Endodermal cell (in vitro differentiated cells): ENCODE data around the gene CTTNBP2NL. TPM values are rescaled to one million over a fixed set of nuclear protein-coding genes. Genes with fewer than 3 reads are reported as not detected.
A peak's percentile ranks its signal among the peaks of the same experiment; 100 is the strongest.
"Not testable (repeated sequence)": the region's sequence is repeated elsewhere in the genome, so short reads cannot be mapped to it uniquely, and the experiment has no call there.

Experiments used
- DNase-seq: peaks from one replicate; pipeline ENCODE4 v3.0.0-alpha.2; 2017
- H3K27ac ChIP-seq: 2 replicates; pipeline ENCODE4 v1.5.1; 2013; ENCODE audit warnings: mild to moderate bottlenecking, low read depth, low read length, moderate library complexity
- H3K27me3 ChIP-seq: 2 replicates; pipeline ENCODE4 v1.6.1; 2013; ENCODE audit warnings: mild to moderate bottlenecking, low read length, moderate library complexity; ENCODE audit not compliant: insufficient read depth, control insufficient read depth, poor library complexity, severe bottlenecking
- H3K36me3 ChIP-seq: 2 replicates; pipeline ENCODE4 v1.7.0; 2013; ENCODE audit warnings: mild to moderate bottlenecking, low read length, moderate library complexity; ENCODE audit not compliant: control insufficient read depth, insufficient read depth
- H3K4me1 ChIP-seq: one replicate; pipeline ENCODE4 v1.7.0; 2013; ENCODE audit warnings: low read length; ENCODE audit not compliant: control insufficient read depth, insufficient read depth
- H3K4me3 ChIP-seq: 2 replicates; pipeline ENCODE4 v1.5.1; 2013; ENCODE audit warnings: mild to moderate bottlenecking, low read length, moderate library complexity
- H3K9ac ChIP-seq: 2 replicates; pipeline ENCODE4 v1.6.1; 2013; ENCODE audit warnings: mild to moderate bottlenecking, low read length, moderate library complexity; ENCODE audit not compliant: poor library complexity, severe bottlenecking; ENCODE audit errors: extremely low read depth
- H3K9me3 ChIP-seq: 2 replicates; pipeline ENCODE4 v1.6.1; 2013; ENCODE audit warnings: mild to moderate bottlenecking, low read length, moderate library complexity; ENCODE audit not compliant: control insufficient read depth
- H3K27ac Mint-ChIP-seq: 2 replicates; pipeline ENCODE4 v1.8.0; 2020; ENCODE audit warnings: mixed read lengths
- H3K27me3 Mint-ChIP-seq: 2 replicates; pipeline ENCODE4 v1.8.0; 2021; ENCODE audit warnings: mild to moderate bottlenecking, mixed read lengths; ENCODE audit not compliant: insufficient read depth
- H3K36me3 Mint-ChIP-seq: 2 replicates; pipeline ENCODE4 v1.8.0; 2020; ENCODE audit warnings: low read depth, mixed read lengths
- H3K4me1 Mint-ChIP-seq: 2 replicates; pipeline ENCODE4 v1.8.0; 2020; ENCODE audit warnings: mixed read lengths
- H3K4me3 Mint-ChIP-seq: 2 replicates; pipeline ENCODE4 v1.8.0; 2020; ENCODE audit warnings: mild to moderate bottlenecking, moderate library complexity, mixed read lengths
- H3K9me3 Mint-ChIP-seq: 2 replicates; pipeline ENCODE4 v1.8.0; 2020; ENCODE audit warnings: mild to moderate bottlenecking, mixed read lengths
- WGBS, 2 experiments: methylation state at CpG; one replicate each; pipeline versions ENCODE4 v1.1.5 to v1.1.7; 2013; ENCODE audit warnings: missing lambda C conversion rate in 2 of 2, mixed read lengths in 1 of 2; ENCODE audit not compliant: insufficient coverage in 1 of 2, insufficient read length in 1 of 2; 5-methylcytosine and 5-hydroxymethylcytosine counted together
- total RNA-seq, 2 donors: library from RNA; stranded (reverse); fragmentation: NEBNext Ultra II Directional in 1 of 2; extraction: Animal tissue kit (Norgen Biotek cat#: 25700) in 1 of 2; gene quantifications; 2 replicates in 1 of 2; 3 replicates in 1 of 2; pipeline ENCODE4 v1.2.1, GENCODE V29; 2021
- TF ChIP-seq, protein P1 (sequence below): fragments of 200-600 bp; sonication (generic); conservative IDR thresholded peaks from 2 replicates; pipeline ENCODE4 v1.5.0; 2021; ENCODE audit warnings: antibody characterized with exemption, mild to moderate bottlenecking

The CTTNBP2NL gene
- total RNA-seq, 2 donors from 2014 or later = 36.0 to 41.5 TPM

DNA sequence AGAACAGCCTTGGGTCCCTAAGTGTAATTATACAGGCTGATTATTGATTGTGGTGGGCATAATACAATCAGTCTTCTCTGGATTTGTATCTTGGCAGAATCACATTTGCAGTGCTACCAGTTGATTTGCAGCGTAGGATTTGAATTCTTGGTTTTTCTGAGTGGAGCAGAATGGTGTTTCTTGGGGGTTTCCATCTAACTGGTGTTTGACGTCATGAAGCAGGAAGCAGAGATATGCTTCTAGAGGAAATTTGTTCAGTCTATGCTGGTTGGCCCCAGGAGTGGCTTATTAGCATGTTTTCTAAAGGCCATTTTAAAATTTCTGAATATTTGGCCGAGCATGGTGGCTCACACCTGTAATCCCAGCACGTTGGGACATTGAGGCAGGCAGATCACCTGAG is 3.4 kb downstream of the CTTNBP2NL start:
- Histone ChIP-seq H3K27ac (no peak overlapping the region), H3K4me1 (peaks cover 11% of the 10 kb centered on the region), H3K36me3 (no peaks in the 10 kb centered on the region), H3K27me3 (no peaks in the 10 kb centered on the region), H3K4me3 (no peak overlapping the region), H3K9me3 (no peaks in the 10 kb centered on the region), H3K9ac (no peak overlapping the region)
- Mint-ChIP-seq H3K4me1 (peaks cover 41% of the 10 kb centered on the region), H3K9me3 (no peaks in the 10 kb centered on the region), H3K27me3 (no peaks in the 10 kb centered on the region), H3K36me3 (peaks cover 3% of the 10 kb centered on the region), H3K27ac (peak overlapping the region; percentile 37), H3K4me3 (no peak overlapping the region)
- TF ChIP-seq, protein P1, sequence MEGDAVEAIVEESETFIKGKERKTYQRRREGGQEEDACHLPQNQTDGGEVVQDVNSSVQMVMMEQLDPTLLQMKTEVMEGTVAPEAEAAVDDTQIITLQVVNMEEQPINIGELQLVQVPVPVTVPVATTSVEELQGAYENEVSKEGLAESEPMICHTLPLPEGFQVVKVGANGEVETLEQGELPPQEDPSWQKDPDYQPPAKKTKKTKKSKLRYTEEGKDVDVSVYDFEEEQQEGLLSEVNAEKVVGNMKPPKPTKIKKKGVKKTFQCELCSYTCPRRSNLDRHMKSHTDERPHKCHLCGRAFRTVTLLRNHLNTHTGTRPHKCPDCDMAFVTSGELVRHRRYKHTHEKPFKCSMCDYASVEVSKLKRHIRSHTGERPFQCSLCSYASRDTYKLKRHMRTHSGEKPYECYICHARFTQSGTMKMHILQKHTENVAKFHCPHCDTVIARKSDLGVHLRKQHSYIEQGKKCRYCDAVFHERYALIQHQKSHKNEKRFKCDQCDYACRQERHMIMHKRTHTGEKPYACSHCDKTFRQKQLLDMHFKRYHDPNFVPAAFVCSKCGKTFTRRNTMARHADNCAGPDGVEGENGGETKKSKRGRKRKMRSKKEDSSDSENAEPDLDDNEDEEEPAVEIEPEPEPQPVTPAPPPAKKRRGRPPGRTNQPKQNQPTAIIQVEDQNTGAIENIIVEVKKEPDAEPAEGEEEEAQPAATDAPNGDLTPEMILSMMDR = no peak
- DNase-seq = no peak
- WGBS, 2 experiments = 89 to 94% methylated on average over 4 of the region's 4 CpGs

DNA sequence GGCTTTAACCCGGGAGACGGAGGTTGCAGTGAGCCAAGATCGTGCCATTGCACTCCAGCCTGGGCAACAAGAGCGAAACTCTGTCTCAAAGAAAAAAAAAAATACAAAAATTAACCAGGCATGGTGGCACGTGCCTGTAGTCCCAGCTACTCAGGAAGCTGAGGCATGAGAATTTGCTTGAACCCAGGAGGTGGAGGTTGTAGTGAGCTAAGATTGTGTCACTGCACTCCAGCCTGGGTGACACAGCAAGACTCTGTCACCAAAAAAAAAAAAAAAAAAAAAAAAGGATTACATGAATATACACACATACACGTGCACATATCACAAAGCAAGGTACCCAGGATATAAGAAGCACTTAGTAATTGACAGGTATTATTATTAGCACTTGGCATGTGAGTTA is 4.7 kb downstream of the CTTNBP2NL start:
- not testable (repeated sequence) for H3K27me3 Mint-ChIP-seq, H3K36me3 ChIP-seq, H3K9ac ChIP-seq, H3K36me3 Mint-ChIP-seq, H3K4me1 ChIP-seq, H3K27ac ChIP-seq, H3K9me3 Mint-ChIP-seq, DNase-seq, H3K4me3 ChIP-seq, H3K9me3 ChIP-seq, H3K27ac Mint-ChIP-seq, H3K27me3 ChIP-seq, H3K4me3 Mint-ChIP-seq
- peaks cover 38% of the 10 kb centered on the region for H3K4me1 Mint-ChIP-seq
- 93 to 96% methylated on average over 2 to 5 of the region's 6 CpGs for WGBS, 2 experiments

DNA sequence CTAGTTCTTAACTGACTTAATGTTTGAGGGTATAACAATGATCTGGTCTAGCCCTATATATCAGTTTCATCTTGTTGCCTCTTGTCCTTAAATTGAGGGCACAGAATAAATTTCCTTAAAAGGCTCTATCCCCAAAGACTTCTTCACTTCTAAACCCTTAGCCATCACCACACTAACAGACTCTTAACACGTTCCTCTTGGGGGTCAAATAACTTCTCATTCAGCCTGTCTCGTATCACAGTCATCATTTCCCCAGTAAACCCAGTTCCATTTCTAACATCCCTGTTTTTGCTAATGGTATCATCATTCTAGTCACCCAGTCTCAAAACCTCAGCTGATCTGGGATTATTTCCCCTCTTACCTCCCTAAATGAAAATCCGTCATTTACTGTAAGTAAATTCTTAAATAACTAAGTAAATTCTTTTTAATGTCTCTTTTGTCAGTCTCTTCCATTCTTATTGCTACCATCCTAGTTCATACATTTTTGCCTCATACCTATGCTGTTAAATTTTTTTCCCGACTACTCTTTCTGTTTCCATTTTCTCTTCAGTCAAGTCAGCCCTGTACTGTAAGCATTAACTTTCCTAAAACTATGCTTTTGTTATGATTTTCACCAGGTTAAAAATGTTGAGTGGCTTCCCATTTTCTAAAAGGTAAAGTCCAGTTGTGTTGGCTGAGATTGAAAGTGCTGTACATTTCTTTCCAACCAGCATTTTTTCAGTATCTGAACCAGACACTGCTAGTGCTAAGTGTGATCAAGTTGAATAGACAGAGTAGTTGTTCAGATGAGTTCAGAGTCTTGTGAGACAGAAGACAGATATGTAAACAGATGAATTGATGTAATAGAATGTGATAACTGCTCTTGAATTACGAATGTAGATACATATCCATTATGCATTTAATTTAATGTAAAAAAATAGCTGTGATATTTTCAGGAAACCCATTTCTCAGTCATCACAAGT is 6.9 kb downstream of the CTTNBP2NL start:
- no peak overlapping the region for H3K4me3 Mint-ChIP-seq
- H3K4me1 Mint-ChIP-seq = peaks cover 26% of the 10 kb centered on the region
- H3K27ac ChIP-seq = no peak overlapping the region

More for the DNA sequence above, 6.9 kb downstream of the CTTNBP2NL start:
- H3K36me3 Mint-ChIP-seq = peaks cover 3% of the 10 kb centered on the region
- TF ChIP-seq, protein P1 = no peak
- H3K4me3 ChIP-seq = no peak overlapping the region
- H3K27me3 ChIP-seq = no peaks in the 10 kb centered on the region
- no peaks in the 10 kb centered on the region for H3K36me3 ChIP-seq
- H3K27ac Mint-ChIP-seq = peak overlapping the region; percentile 6
- peaks cover 6% of the 10 kb centered on the region for H3K4me1 ChIP-seq
- H3K27me3 Mint-ChIP-seq = no peaks in the 10 kb centered on the region
- H3K9ac ChIP-seq = no peak overlapping the region
- no peaks in the 10 kb centered on the region for H3K9me3 ChIP-seq
- H3K9me3 Mint-ChIP-seq = no peaks in the 10 kb centered on the region
- WGBS, 2 experiments = 84 to 87% methylated on average over 3 to 4 of the region's 5 CpGs
- DNase-seq = no peak
